HG02588 (cell line): ENCODE results near the gene TDRD7.
"Not testable (repeated sequence)": the region's sequence is repeated elsewhere in the genome, so short reads cannot be mapped to it uniquely, and the experiment has no call there.

Experiments used
- ATAC-seq: cut with Tn5 transposase; IDR thresholded peaks from one replicate; pipeline ENCODE4 v1.9.1; 2021; ENCODE audit warnings: mild to moderate bottlenecking, moderate library complexity; ENCODE audit not compliant: unreplicated experiment

The TDRD7 gene

DNA sequence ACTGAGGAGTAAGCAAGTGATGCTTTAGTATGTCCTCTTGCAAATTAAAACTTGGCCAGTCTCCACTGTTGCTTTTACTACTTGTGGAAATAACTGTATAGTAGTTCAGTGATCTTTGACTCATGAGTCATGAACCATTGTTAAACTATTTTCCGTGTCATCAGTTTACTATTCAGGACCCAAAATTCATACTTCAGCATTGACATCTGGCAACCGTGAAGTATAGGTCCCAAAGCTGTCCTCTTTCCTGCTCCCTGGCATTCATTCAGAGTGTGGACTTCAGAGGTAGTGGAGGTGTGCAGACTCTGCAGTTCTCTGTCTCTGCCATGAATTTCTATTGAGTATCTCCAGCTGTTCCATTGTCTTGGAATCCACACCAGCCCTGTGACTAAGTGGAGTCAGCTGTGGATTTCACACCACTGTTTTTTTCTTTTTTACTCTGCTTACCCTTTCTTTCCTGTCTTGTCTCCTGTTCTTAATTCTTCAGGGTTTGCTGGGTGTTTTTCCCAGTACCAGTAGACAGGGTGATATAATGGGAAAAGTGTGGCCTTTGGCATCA lies 7.5 kb downstream of the TDRD7 start:
- no peak for ATAC-seq

DNA sequence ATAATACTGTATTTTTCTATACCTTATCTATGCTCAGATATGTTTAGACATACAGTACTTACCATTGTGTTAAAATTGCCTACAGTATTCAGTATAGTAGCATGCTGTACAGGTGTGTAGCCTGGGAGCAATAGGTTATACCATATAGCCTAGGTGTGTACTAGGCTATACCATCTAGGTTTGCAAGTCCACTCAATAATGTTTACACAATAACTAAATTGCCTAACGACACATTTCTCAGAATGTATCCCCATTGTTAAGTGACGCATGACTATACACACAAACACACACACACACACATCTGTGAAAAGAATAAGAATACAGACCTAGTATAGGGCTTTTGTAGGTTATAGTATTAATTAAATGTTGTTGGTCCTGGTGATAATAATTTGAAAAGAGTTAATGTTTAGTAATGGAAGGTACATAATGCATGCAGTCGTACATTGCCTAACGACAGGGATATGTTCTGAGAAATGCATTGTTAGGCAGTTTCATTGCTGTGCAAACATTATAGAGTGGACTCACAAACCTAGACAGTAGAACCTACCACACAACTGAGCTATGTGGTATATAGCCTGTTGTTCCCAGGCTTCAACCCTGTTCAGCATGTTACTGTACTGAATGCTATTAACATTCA lies 13.6 kb downstream of the TDRD7 start:
- ATAC-seq, result no peak

DNA sequence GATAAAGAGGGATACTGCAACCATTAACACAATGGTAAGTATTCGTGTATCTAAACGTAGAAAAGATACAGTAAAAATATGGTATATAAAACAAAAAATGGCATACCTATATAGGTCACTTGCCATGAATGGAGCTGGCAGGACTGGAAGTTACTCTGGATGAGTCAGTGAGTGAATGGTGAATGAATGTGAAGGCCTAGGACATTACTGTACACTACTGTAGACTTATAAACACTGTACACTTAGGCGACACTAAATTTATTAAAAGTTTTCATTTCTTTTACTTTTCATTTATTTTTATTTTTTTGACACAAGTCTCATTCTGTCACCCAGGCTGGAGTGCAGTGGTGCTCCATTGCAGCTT lies 14.1 kb downstream of the TDRD7 start:
- no peak for ATAC-seq

DNA sequence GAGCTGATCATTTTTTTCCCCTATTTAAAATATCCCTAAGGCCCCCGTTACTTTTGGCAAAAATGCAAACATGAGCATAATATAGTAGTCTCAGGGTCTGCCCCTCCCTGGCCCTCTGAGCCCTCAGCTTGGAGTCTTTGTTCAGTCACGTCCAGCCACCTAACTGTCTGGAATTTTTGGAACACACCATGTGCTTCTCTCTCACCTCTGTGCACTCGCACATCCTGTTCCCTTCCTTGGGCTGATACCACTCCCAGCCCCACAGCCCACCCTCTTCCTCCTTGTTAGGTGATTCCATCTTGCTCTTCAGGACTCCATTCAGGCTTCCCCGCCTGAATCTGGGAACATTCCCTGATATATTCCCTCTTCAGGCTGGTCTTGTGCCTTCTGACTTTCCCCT lies 16.0 kb downstream of the TDRD7 start:
- ATAC-seq, result no peak

GRCh38 chr9:97430316-97431043 lies 18.6 kb downstream of the TDRD7 start:
- no peak for ATAC-seq

GRCh38 chr9:97431044-97431441 lies 19.1 kb downstream of the TDRD7 start:
- ATAC-seq, result no peak

DNA sequence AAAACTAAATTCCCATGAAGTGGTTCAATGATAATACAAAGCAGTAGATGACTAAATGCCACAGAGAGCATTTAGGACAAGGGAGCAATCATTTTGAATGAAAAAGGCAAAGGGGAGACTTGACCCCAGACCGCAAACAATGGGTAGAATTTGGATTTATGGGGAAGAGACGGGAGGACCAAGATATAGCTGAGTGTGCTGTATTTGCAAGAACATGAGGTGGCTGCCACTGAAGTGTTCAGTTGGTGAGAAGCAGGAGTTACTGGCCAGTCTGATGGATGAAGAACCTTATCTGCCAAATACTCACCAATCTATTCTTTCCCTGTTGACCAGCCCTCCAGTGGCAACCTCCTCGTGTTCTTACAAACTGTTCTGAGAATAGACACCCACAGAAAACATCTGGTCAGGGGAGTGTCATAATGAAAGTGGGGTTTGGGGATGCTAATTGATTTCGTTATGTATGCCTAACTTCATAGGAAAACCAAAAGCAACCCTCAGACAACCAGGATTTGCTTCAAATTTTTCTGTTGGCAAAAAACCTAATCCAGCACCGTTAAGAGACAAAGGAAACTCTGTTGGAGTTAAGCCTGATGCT lies 19.8 kb downstream of the TDRD7 start:
- no peak for ATAC-seq

DNA sequence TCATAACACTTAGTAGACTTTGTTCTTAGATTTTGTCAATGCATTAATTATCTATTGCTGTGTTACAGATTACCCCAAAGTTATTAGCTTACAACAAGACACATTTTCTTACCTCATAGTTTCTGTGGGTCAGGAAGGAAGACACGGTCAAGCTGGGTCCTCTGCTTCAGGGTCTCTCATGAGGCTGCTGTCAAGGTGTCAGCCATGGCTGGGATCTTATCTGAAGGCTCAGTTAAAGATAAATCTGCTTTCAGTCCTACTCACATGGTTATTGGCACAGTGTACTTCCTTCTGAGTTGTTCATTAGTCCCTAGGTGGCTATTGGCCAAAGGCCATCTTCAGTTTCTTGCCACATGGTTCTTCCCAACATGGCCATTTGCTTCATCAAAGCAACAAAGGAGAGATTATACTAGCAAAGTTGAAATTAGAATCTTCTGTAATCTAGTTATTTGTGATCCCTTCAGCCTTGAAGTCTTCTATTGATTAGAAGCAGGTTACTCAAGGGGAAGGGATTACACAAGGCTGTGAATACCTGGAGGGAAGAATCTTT lies 25.2 kb downstream of the TDRD7 start:
- no peak for ATAC-seq

DNA sequence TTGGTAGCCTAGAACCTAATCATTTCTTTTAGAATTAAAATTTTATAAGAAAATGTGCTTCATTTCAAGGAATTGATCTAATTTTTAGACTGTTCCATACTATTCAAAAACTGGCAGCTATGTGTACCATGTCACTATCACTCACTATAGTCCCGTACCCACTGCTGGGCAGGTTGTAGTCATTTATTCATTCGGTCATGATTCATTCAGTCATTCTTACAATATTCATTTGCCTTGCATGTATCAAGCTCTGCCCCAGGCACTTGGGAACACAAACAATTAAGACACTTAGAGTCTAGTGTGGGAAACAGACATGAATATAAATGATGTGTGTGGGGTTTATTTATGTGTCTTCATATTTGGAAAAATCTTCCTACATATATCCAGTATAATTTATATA lies 26.4 kb downstream of the TDRD7 start:
- no peak for ATAC-seq

DNA sequence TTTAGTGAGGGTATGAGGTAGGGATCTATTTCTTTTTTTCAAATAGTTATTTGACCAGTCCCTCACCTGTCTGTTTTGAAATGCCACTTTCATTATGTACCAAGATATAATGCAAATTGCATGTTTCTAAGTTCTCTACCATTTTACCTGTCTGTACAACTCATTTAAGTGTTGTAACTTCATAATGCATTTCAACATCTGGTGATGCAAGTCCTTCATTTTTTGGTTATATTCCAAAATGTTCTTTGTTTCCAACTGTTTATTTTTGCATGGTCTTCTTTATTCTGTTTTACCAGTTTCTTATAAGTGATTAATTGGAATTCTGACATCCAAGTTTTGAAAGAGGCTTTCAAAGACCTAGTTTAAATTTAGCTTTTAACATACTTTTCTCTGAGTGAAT lies 26.8 kb downstream of the TDRD7 start:
- ATAC-seq, result no peak

DNA sequence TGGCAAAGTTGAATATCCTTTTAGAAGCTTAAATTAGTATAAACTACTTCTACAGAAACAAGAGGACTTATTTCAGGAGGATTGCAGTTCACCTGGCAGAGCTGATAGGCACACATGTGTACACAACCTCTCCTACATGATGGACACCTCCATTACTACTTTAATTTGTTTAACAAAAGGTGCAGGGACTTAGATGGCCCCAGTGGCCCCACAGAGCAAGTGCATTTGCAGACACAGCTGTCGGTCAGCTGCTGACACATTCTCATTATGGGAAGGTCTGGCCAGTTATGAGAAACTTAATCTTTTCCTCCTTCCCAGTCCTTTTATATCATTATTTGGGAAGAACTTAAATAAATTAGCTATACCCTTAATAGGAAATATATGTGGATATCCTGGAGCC lies 28.3 kb downstream of the TDRD7 start:
- no peak for ATAC-seq

- no peak for ATAC-seq
Observed at GRCh38 chr9:97441729-97442128, 29.8 kb downstream of the TDRD7 start.

- no peak for ATAC-seq
Observed at GRCh38 chr9:97445119-97445701, 33.3 kb downstream of the TDRD7 start.

- ATAC-seq, result no peak
Observed at GRCh38 chr9:97447001-97447400, 35.1 kb downstream of the TDRD7 start.

DNA sequence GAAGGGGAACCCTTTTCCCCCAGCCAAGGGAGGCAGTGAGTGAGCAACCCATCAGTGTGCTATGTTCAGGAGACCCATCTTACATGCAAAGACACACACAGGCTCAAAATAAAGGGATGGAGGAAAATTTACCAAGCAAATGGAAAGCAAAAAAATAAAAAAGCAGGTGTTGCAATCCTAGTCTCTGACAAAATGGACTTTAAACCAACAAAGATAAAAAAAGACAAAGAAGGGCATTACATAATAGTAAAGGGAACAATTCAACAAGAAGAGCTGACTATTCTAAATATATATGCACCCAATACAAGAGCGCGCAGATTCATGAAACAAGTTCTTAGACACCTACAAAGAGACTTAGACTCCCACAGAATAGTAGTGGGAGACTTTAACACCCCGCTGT lies 41.7 kb downstream of the TDRD7 start:
- not testable (repeated sequence) for ATAC-seq

- not testable (repeated sequence) for ATAC-seq
Observed at GRCh38 chr9:97456841-97457240, 44.9 kb downstream of the TDRD7 start.

- ATAC-seq, result no peak
Observed at GRCh38 chr9:97459326-97459725, 47.4 kb downstream of the TDRD7 start.

DNA sequence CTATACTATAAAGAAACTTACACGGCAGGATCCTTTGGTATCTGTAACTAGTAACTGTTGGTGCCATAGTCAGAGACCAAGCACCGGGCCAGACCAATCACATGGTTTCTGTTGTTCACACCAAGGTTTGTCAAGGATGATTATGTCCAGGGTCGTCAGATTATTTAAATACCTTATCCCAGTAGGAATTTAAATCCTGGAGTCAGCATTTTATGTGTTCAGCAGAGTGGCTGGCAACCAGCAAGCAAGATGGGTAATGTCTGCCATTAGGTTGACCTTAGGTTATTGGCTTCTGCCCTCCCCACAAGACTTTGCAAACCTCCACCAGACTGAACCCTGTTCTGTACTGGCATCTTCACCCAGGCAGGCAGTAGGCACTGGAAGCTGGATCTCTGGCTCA lies 50.3 kb downstream of the TDRD7 start:
- ATAC-seq, result no peak

DNA sequence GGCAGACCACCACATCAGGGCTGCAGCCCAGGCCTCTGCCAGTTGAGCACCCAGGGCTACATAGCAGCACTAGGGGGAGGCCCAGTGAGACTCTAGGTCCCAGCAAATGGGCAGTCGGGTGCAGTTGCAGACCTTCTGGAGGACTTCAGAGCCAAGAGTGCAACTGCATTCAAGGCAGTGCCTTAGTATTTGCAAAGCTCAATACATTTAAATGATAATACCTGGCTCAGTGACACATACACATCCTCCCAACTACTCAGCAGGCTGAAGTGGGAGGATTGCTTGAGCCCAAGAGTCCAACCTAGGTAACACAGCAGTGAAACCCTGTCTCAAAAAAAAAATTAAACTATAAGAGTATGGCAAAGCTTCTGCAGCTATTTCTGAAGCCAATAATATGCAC lies 51.0 kb downstream of the TDRD7 start:
- no peak for ATAC-seq

- ATAC-seq, result peak; percentile 72
Observed at GRCh38 chr9:97468658-97469448, 57.0 kb downstream of the TDRD7 start.

- no peak for ATAC-seq
Observed at GRCh38 chr9:97470076-97470475, 58.2 kb downstream of the TDRD7 start.
